ENCODE results near the gene DCAF12.
"Not testable (repeated sequence)": the region's sequence is repeated elsewhere in the genome, so short reads cannot be mapped to it uniquely, and the experiment has no call there.

The DCAF12 gene

GRCh38 chr9:34048727-34049629 is 77.5 kb downstream of the DCAF12 start, which contains the start of gene UBAP2:
Gene UBAP2 (minus strand): TSS chr9:34048887. CDS start chr9:34017148, 31,739 bp downstream.
- peak; percentile 95 for DNase-seq (ENCODE audit: low read depth)

GRCh38 chr9:34047864-34048726 is 78.4 kb downstream of the DCAF12 start:
- TF ChIP-seq CTCF (conservative IDR thresholded peaks at IDR 0.05; ENCODE audit: low read depth, low read length) = no peak
- DNase-seq (ENCODE audit: low read depth) = no peak
- peak overlapping the region; percentile 95 for H3K4me3 ChIP-seq (ENCODE audit: low read length)

More at GRCh38 chr9:34048727-34049629, 77.5 kb downstream of the DCAF12 start, which contains the start of gene UBAP2:
- no peak for TF ChIP-seq CTCF (conservative IDR thresholded peaks at IDR 0.05; ENCODE audit: low read depth, low read length)
- peak within 1 kb of the TSS; percentile 95 for H3K4me3 ChIP-seq (ENCODE audit: low read length)

GRCh38 chr9:34046784-34047379 is 79.6 kb downstream of the DCAF12 start:
- no peak for DNase-seq (ENCODE audit: low read depth)
- H3K4me3 ChIP-seq (ENCODE audit: low read length) = peak overlapping the region; percentile 95
- TF ChIP-seq CTCF (conservative IDR thresholded peaks at IDR 0.05; ENCODE audit: low read depth, low read length) = no peak

- H3K4me3 ChIP-seq (ENCODE audit: low read length) = no peak overlapping the region
- DNase-seq (ENCODE audit: low read depth) = no peak
- no peak for TF ChIP-seq CTCF (conservative IDR thresholded peaks at IDR 0.05; ENCODE audit: low read depth, low read length)
These were observed 80.6 kb downstream of the DCAF12 start for GRCh38 chr9:34045903-34046302.

- H3K4me3 ChIP-seq (ENCODE audit: low read length); DNase-seq (ENCODE audit: low read depth): not testable (repeated sequence)
These were observed 84.4 kb downstream of the DCAF12 start for GRCh38 chr9:34042074-34042473.

- DNase-seq (ENCODE audit: low read depth); H3K4me3 ChIP-seq (ENCODE audit: low read length): not testable (repeated sequence)
These were observed 87.6 kb downstream of the DCAF12 start for GRCh38 chr9:34038851-34039250.

GRCh38 chr9:34037626-34038025 is 88.9 kb downstream of the DCAF12 start:
- no peak for DNase-seq (ENCODE audit: low read depth)
- TF ChIP-seq CTCF (conservative IDR thresholded peaks at IDR 0.05; ENCODE audit: low read depth, low read length) = no peak
- H3K4me3 ChIP-seq (ENCODE audit: low read length) = no peak overlapping the region
